ENCODE measurements around the gene ADCY6. TPM values are rescaled to one million over a fixed set of nuclear protein-coding genes. Genes with fewer than 3 reads are reported as not detected.

Gene ADCY6
- total RNA-seq, 1 donor from 2014 or later = 28.9 TPM

- no peak overlapping the region for H3K4me3 Mint-ChIP-seq (ENCODE audit: unreplicated experiment)
- no peak for DNase-seq (ENCODE audit: low read depth)
These were observed 15.2 kb downstream of the ADCY6 start for GRCh38 chr12:48773686-48774085.

DNA sequence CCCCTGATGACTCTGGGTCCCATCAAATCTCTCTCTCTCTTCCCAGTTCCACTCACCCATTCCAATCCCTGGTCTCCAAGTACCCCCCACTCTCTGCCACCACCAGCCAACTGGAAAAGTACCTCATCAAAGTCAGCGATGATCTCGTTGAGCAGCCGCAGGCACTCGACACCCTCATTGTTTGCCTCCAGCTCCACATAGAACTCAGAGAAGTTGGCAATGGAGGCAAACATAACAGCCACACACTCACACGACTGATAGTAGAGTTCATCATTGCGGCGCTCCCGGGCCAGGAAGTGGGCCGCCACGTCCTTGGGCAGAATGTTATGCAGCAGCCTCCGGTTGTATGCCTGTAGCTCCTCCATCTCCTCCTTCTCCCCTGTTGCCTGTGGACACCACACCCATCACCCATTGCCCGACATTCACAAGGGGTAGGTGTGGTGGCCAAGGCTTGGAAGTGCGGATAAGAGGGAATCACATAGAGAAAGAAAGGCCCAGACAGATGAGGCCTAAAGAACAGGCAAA lies 17.2 kb downstream of the ADCY6 start:
- Histone ChIP-seq H3K4me2 (ENCODE audit: low read length) (no peak overlapping the region), H3K36me3 (ENCODE audit: insufficient read depth, low read length) (peaks cover 35% of the 10 kb centered on the region), H3K27me3 (ENCODE audit: insufficient read depth, low read length) (no peaks in the 10 kb centered on the region), H3K79me2 (ENCODE audit: insufficient read depth, low read length) (no peaks in the 10 kb centered on the region), H3K9ac (ENCODE audit: low read length) (no peak overlapping the region), H3K27ac (ENCODE audit: low read depth, low read length) (no peak overlapping the region), H3K9me3 (ENCODE audit: insufficient read depth, low read depth, low read length) (no peaks in the 10 kb centered on the region), H2AFZ (ENCODE audit: low read depth, low read length) (no peak overlapping the region), H3K4me3 (ENCODE audit: insufficient read depth, low read depth, low read length) (no peak overlapping the region), H3K4me1 (ENCODE audit: insufficient read depth, low read length) (no peaks in the 10 kb centered on the region), H4K20me1 (ENCODE audit: insufficient read depth, low read length) (peaks cover 14% of the 10 kb centered on the region)
- peaks cover 3% of the 10 kb centered on the region for H3K9me3 Mint-ChIP-seq (ENCODE audit: unreplicated experiment)
- peaks cover 62% of the 10 kb centered on the region for H3K36me3 Mint-ChIP-seq (ENCODE audit: low read depth, unreplicated experiment)
- FAIRE-seq (no peak), DNase-seq (ENCODE audit: low read depth) (no peak)
- peaks cover 1% of the 10 kb centered on the region for H3K4me1 Mint-ChIP-seq (ENCODE audit: low read depth, unreplicated experiment)
- TF ChIP-seq CTCF (IDR thresholded peaks at IDR 0.05; ENCODE audit: insufficient read depth, low read depth, low read length) (no peak), EZH2 (IDR thresholded peaks at IDR 0.05; ENCODE audit: insufficient read depth, low read length) (no peak)
- H3K27me3 Mint-ChIP-seq (ENCODE audit: low read depth, unreplicated experiment) = peaks cover 6% of the 10 kb centered on the region
- H3K4me3 Mint-ChIP-seq (ENCODE audit: unreplicated experiment) = no peak overlapping the region
- no peak overlapping the region for H3K27ac Mint-ChIP-seq (ENCODE audit: unreplicated experiment)

More at GRCh38 chr12:48773686-48774085, 15.2 kb downstream of the ADCY6 start:
- H3K27me3 Mint-ChIP-seq (ENCODE audit: low read depth, unreplicated experiment) = peaks cover 2% of the 10 kb centered on the region
- Histone ChIP-seq H3K4me3 (ENCODE audit: insufficient read depth, low read depth, low read length) (no peak overlapping the region), H3K27me3 (ENCODE audit: insufficient read depth, low read length) (no peaks in the 10 kb centered on the region), H3K36me3 (ENCODE audit: insufficient read depth, low read length) (peaks cover 32% of the 10 kb centered on the region), H3K27ac (ENCODE audit: low read depth, low read length) (no peak overlapping the region), H3K79me2 (ENCODE audit: insufficient read depth, low read length) (peaks cover 4% of the 10 kb centered on the region), H4K20me1 (ENCODE audit: insufficient read depth, low read length) (peaks cover 24% of the 10 kb centered on the region), H3K4me1 (ENCODE audit: insufficient read depth, low read length) (no peaks in the 10 kb centered on the region), H2AFZ (ENCODE audit: low read depth, low read length) (no peak overlapping the region), H3K9me3 (ENCODE audit: insufficient read depth, low read depth, low read length) (no peaks in the 10 kb centered on the region), H3K4me2 (ENCODE audit: low read length) (no peak overlapping the region), H3K9ac (ENCODE audit: low read length) (no peak overlapping the region)
- H3K4me1 Mint-ChIP-seq (ENCODE audit: low read depth, unreplicated experiment) = no peaks in the 10 kb centered on the region
- H3K36me3 Mint-ChIP-seq (ENCODE audit: low read depth, unreplicated experiment) = peaks cover 57% of the 10 kb centered on the region
- FAIRE-seq = no peak
- no peak for TF ChIP-seq EZH2 (IDR thresholded peaks at IDR 0.05; ENCODE audit: insufficient read depth, low read length)
- no peak for TF ChIP-seq CTCF (IDR thresholded peaks at IDR 0.05; ENCODE audit: insufficient read depth, low read depth, low read length)
- no peak overlapping the region for H3K27ac Mint-ChIP-seq (ENCODE audit: unreplicated experiment)
- H3K9me3 Mint-ChIP-seq (ENCODE audit: unreplicated experiment) = peaks cover 3% of the 10 kb centered on the region

DNA sequence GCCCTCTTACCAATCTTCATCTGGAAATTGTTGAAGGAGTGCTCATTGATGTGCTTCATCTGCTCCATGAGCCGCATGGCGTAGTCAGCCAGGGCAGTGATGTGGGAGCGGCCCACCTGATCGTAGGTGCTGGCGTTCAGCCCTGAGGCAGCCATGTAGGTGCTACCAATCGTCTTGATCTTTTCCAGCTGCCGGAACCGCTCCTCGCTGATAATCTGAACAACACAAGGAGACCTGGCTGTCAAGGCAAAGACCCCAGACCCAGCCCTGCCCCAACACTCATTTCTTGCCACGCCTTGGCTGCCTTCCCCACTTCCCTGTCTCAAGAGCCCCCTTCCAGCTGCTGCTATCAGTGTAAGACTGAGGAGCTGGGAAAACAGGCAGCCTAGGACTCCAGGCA lies 18.1 kb downstream of the ADCY6 start:
- no peak for FAIRE-seq
- H3K27me3 Mint-ChIP-seq (ENCODE audit: low read depth, unreplicated experiment) = peaks cover 6% of the 10 kb centered on the region
- H3K9me3 Mint-ChIP-seq (ENCODE audit: unreplicated experiment) = peaks cover 3% of the 10 kb centered on the region

More for the DNA sequence above, 18.1 kb downstream of the ADCY6 start:
- no peak overlapping the region for H3K4me3 Mint-ChIP-seq (ENCODE audit: unreplicated experiment)
- no peaks in the 10 kb centered on the region for H3K27me3 ChIP-seq (ENCODE audit: insufficient read depth, low read length)
- no peak overlapping the region for H2AFZ ChIP-seq (ENCODE audit: low read depth, low read length)
- DNase-seq (ENCODE audit: low read depth) = no peak
- TF ChIP-seq EZH2 (IDR thresholded peaks at IDR 0.05; ENCODE audit: insufficient read depth, low read length) (no peak), CTCF (IDR thresholded peaks at IDR 0.05; ENCODE audit: insufficient read depth, low read depth, low read length) (no peak)
- no peaks in the 10 kb centered on the region for H3K79me2 ChIP-seq (ENCODE audit: insufficient read depth, low read length)
- H3K9me3 ChIP-seq (ENCODE audit: insufficient read depth, low read depth, low read length) = no peaks in the 10 kb centered on the region
- H3K9ac ChIP-seq (ENCODE audit: low read length) = no peak overlapping the region
- H4K20me1 ChIP-seq (ENCODE audit: insufficient read depth, low read length) = peaks cover 18% of the 10 kb centered on the region
- H3K27ac Mint-ChIP-seq (ENCODE audit: unreplicated experiment) = no peak overlapping the region
- H3K4me1 Mint-ChIP-seq (ENCODE audit: low read depth, unreplicated experiment) = peaks cover 10% of the 10 kb centered on the region
- H3K27ac ChIP-seq (ENCODE audit: low read depth, low read length) = no peak overlapping the region
- peaks cover 60% of the 10 kb centered on the region for H3K36me3 Mint-ChIP-seq (ENCODE audit: low read depth, unreplicated experiment)
- H3K4me3 ChIP-seq (ENCODE audit: insufficient read depth, low read depth, low read length) = no peak overlapping the region
- peaks cover 35% of the 10 kb centered on the region for H3K36me3 ChIP-seq (ENCODE audit: insufficient read depth, low read length)
- peaks cover 9% of the 10 kb centered on the region for H3K4me1 ChIP-seq (ENCODE audit: insufficient read depth, low read length)
- no peak overlapping the region for H3K4me2 ChIP-seq (ENCODE audit: low read length)
